Cardiac fibroblast (primary cell): Measurements from ENCODE around the gene ATIC.

Experiments used
- DNase-seq, 2 donors: peaks; one replicate each; pipeline versions ENCODE4 v3.0.0 to v3.0.0-alpha.2; 2010; ENCODE audit warnings: low read depth in 2 of 2
- H3K4me3 ChIP-seq, 2 donors: replicated peaks in 1 of 2; 1 replicate in 1 of 2; 2 replicates in 1 of 2; pipeline ENCODE4 v1.5.1; 2011; ENCODE audit warnings: low read depth in 2 of 2, low read length in 2 of 2, mild to moderate bottlenecking in 2 of 2, moderate library complexity in 1 of 2
- CTCF ChIP-seq: IDR thresholded peaks from one replicate; pipeline ENCODE4 v1.5.1; 2011; ENCODE audit warnings: low read depth, mild to moderate bottlenecking, low read length, inconsistent platforms

The ATIC gene

GRCh38 chr2:215271446-215271845 is 40.4 kb upstream of the ATIC start:
- DNase-seq, result no peak
- no peak for TF ChIP-seq CTCF
- no peak overlapping the region for H3K4me3 ChIP-seq

- no peak for TF ChIP-seq CTCF
These were observed 38.9 kb upstream of the ATIC start for GRCh38 chr2:215272918-215273317.

GRCh38 chr2:215274829-215275228 is 37.0 kb upstream of the ATIC start:
- no peak for TF ChIP-seq CTCF
- DNase-seq, result no peak
- no peak overlapping the region for H3K4me3 ChIP-seq

More at GRCh38 chr2:215272918-215273317, 38.9 kb upstream of the ATIC start:
- no peak overlapping the region for H3K4me3 ChIP-seq
- DNase-seq, result no peak

- TF ChIP-seq CTCF, result no peak
- H3K4me3 ChIP-seq, result no peak overlapping the region
- no peak for DNase-seq
These were observed 36.0 kb upstream of the ATIC start for GRCh38 chr2:215275824-215276223.

GRCh38 chr2:215277944-215278343 is 33.9 kb upstream of the ATIC start:
- no peak for TF ChIP-seq CTCF
- H3K4me3 ChIP-seq, result no peak overlapping the region
- peak in 1 of 2 donors; percentile 13 for DNase-seq

- TF ChIP-seq CTCF, result no peak
These were observed 31.5 kb upstream of the ATIC start for GRCh38 chr2:215280326-215280725.

GRCh38 chr2:215283221-215283620 is 28.6 kb upstream of the ATIC start:
- DNase-seq, result no peak
- no peak overlapping the region for H3K4me3 ChIP-seq
- no peak for TF ChIP-seq CTCF

More at GRCh38 chr2:215280326-215280725, 31.5 kb upstream of the ATIC start:
- DNase-seq, result peak; percentile 12 to 39
- H3K4me3 ChIP-seq, result no peak overlapping the region
